HepG2 (cell line): ENCODE data around the gene MTX1. TPM values are rescaled to one million over a fixed set of nuclear protein-coding genes. Genes with fewer than 3 reads are reported as not detected.

ENCODE experiments used
- GLI4 ChIP-seq: sonication (generic); formaldehyde crosslinking; IDR thresholded peaks from 2 replicates; pipeline ENCODE4 v1.5.1; 2020; ENCODE audit warnings: missing genetic modification reagents, mild to moderate bottlenecking, moderate library complexity, borderline replicate concordance
- HINFP ChIP-seq: sonication (generic); formaldehyde crosslinking; IDR thresholded peaks from 2 replicates; pipeline ENCODE4 v1.4.0; 2020; ENCODE audit warnings: low read depth, mild to moderate bottlenecking, missing genetic modification reagents
- HNF4A ChIP-seq: sonication (generic); formaldehyde crosslinking; IDR thresholded peaks from 2 replicates; pipeline ENCODE4 v1.4.0; 2020; ENCODE audit warnings: missing genetic modification reagents
- IRF2 ChIP-seq: IDR thresholded peaks from 2 replicates; pipeline ENCODE4 v1.6.1; 2018; ENCODE audit warnings: missing genetic modification reagents, missing compliant biosample characterization
- RBM39 ChIP-seq: fragments of 200-400 bp; formaldehyde crosslinking; IDR thresholded peaks from one replicate; pipeline ENCODE4 v1.6.1; 2018; ENCODE audit warnings: antibody characterized with exemption, mild to moderate bottlenecking, low read depth, low read length; ENCODE audit not compliant: poor library complexity, severe bottlenecking
- RERE ChIP-seq: IDR thresholded peaks from 2 replicates; pipeline ENCODE4 v1.6.1; 2016; ENCODE audit warnings: low read depth, missing genetic modification reagents, missing compliant biosample characterization
- TRAFD1 ChIP-seq: sonication (generic); formaldehyde crosslinking; IDR thresholded peaks from 2 replicates; pipeline ENCODE4 v1.5.1; 2020; ENCODE audit warnings: missing genetic modification reagents, mild to moderate bottlenecking, borderline replicate concordance
- ZFP62 ChIP-seq: sonication (generic); formaldehyde crosslinking; IDR thresholded peaks from 2 replicates; pipeline ENCODE4 v1.4.0; 2020; ENCODE audit warnings: missing genetic modification reagents
- ZFX ChIP-seq: sonication (generic); formaldehyde crosslinking; IDR thresholded peaks from 2 replicates; pipeline ENCODE4 v1.4.0; 2020; ENCODE audit warnings: mild to moderate bottlenecking, low read depth, missing genetic modification reagents, moderate library complexity
- ZNF235 ChIP-seq: sonication (generic); formaldehyde crosslinking; IDR thresholded peaks from 2 replicates; pipeline ENCODE4 v1.8.1; 2023; ENCODE audit warnings: mild to moderate bottlenecking, missing genetic modification reagents, borderline replicate concordance
- ZNF333 ChIP-seq: sonication (generic); formaldehyde crosslinking; IDR thresholded peaks from 2 replicates; pipeline ENCODE4 v1.4.0; 2020; ENCODE audit warnings: mild to moderate bottlenecking, missing genetic modification reagents, borderline replicate concordance
- ZNF34 ChIP-seq: sonication (generic); formaldehyde crosslinking; IDR thresholded peaks from 2 replicates; pipeline ENCODE4 v1.4.0; 2020; ENCODE audit warnings: mild to moderate bottlenecking, missing genetic modification reagents, borderline replicate concordance
- ZNF564 ChIP-seq: sonication (generic); formaldehyde crosslinking; IDR thresholded peaks from 2 replicates; pipeline ENCODE4 v1.8.1; 2023; ENCODE audit warnings: mild to moderate bottlenecking, missing genetic modification reagents
- polyA plus RNA-seq, 8 experiments: library from polyadenylated mRNA; depleted of rRNA in 3 of 8; stranded (reverse) in 7 of 8; unstranded in 1 of 8; fragments of >200 nt; fragmentation: Illumina TruSeq in 4 of 8; extraction: Trizol in 4 of 8; gene quantifications; 2 replicates each; pipeline versions ENCODE4 v1.2.1 to v1.2.3, GENCODE V29; 2011 to 2016; ENCODE audit warnings: low read depth in 4 of 8, missing spikeins in 1 of 8, mixed read lengths in 1 of 8; ENCODE audit not compliant: insufficient read depth in 1 of 8
- total RNA-seq, 5 experiments: library from RNA; depleted of rRNA; stranded (reverse); fragments of >200 nt; fragmentation: Illumina TruSeq; extraction: Trizol; gene quantifications; 2 replicates each; pipeline ENCODE4 v1.2.3, GENCODE V29; 2016; ENCODE audit warnings: low read depth in 1 of 5
- TF ChIP-seq, protein P1 (sequence below): sonication (generic); formaldehyde crosslinking; IDR thresholded peaks from 2 replicates; pipeline ENCODE4 v1.4.0; 2020; ENCODE audit warnings: missing genetic modification reagents, borderline replicate concordance

Gene MTX1
- total and polyA plus RNA-seq, 2 of the 13 experiments (the other 11 are each of a cell fraction or from before 2014, with no cell fraction given): 64.5 to 72.6 TPM

GRCh38 chr1:155172732-155173477 is 35.6 kb upstream of the MTX1 start, which contains the start of gene KRTCAP2 (continued):
- no peak for TF ChIP-seq RERE (CRISPR knock-in tag)
- no peak; the same call in 1 of the 2 replicates for TF ChIP-seq HNF4A (CRISPR knock-in tag)
- TF ChIP-seq ZNF333: peak; percentile 43; the same call in 1 of the 2 replicates
- no peak for TF ChIP-seq ZFP62
- peak; percentile 91 for TF ChIP-seq IRF2 (CRISPR knock-in tag)
- TF ChIP-seq ZNF564: no peak
- TF ChIP-seq ZNF235: peak; percentile 57; the same call in 1 of the 2 replicates
- TF ChIP-seq TRAFD1 (CRISPR knock-in tag): 0 out of 2 replicates have a peak, but pooled peaks have one; percentile 47
- peak; percentile 100 for TF ChIP-seq HINFP (CRISPR knock-in tag)
- no peak for TF ChIP-seq ZFX (CRISPR knock-in tag)
- TF ChIP-seq RBM39: peak; percentile 53
- TF ChIP-seq ZNF34 (CRISPR knock-in tag): no peak
- TF ChIP-seq GLI4 (CRISPR knock-in tag): no peak
- TF ChIP-seq, protein P1, sequence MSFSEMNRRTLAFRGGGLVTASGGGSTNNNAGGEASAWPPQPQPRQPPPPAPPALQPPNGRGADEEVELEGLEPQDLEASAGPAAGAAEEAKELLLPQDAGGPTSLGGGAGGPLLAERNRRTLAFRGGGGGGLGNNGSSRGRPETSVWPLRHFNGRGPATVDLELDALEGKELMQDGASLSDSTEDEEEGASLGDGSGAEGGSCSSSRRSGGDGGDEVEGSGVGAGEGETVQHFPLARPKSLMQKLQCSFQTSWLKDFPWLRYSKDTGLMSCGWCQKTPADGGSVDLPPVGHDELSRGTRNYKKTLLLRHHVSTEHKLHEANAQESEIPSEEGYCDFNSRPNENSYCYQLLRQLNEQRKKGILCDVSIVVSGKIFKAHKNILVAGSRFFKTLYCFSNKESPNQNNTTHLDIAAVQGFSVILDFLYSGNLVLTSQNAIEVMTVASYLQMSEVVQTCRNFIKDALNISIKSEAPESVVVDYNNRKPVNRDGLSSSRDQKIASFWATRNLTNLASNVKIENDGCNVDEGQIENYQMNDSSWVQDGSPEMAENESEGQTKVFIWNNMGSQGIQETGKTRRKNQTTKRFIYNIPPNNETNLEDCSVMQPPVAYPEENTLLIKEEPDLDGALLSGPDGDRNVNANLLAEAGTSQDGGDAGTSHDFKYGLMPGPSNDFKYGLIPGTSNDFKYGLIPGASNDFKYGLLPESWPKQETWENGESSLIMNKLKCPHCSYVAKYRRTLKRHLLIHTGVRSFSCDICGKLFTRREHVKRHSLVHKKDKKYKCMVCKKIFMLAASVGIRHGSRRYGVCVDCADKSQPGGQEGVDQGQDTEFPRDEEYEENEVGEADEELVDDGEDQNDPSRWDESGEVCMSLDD: 0 out of 2 replicates have a peak, but pooled peaks have one; percentile 62
